B cell (primary cell): Measurements from ENCODE around the gene PLK2.
A peak's percentile ranks its signal among the peaks of the same experiment; 100 is the strongest.

ENCODE experiments used
- EZH2 ChIP-seq: IDR thresholded peaks from 2 replicates; pipeline ENCODE4 v1.6.1; 2012; ENCODE audit warnings: borderline replicate concordance, low read depth, mild to moderate bottlenecking, moderate library complexity, low read length; ENCODE audit not compliant: insufficient read depth, poor library complexity, severe bottlenecking
- TF ChIP-seq, protein P1 (sequence below): fragments of 200-600 bp; IDR thresholded peaks from one replicate; pipeline ENCODE4 v1.8.0; 2022; ENCODE audit warnings: antibody characterized with exemption, mild to moderate bottlenecking

DNA sequence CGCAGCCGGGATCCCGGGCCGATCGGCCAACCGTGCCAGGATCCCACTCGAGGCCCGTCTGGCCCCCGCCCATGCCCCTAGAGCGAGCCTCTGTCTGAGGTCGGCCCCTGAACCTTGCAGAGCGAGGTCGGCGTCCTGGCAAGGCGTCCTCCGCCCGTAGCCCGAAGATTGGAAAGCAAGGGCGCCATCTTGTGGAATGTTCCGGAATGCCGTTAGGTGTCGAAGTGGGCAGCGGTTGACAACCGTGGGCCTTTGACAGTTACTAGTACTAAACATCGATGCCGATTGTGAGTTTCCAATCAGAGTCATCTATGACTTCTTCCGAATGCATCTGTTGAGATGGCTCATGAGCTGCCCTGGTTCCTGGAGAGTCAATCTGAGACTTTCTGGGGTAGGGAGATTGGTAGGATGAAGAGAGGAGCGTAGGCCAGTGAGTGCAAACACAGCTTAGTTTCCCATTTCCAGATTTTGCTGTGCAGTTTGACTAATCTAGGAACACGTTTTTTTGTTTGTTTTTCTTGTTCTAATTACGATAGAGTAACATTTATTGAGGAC, 923 bp upstream of the PLK2 start:
- no peak for TF ChIP-seq EZH2
- TF ChIP-seq, protein P1, sequence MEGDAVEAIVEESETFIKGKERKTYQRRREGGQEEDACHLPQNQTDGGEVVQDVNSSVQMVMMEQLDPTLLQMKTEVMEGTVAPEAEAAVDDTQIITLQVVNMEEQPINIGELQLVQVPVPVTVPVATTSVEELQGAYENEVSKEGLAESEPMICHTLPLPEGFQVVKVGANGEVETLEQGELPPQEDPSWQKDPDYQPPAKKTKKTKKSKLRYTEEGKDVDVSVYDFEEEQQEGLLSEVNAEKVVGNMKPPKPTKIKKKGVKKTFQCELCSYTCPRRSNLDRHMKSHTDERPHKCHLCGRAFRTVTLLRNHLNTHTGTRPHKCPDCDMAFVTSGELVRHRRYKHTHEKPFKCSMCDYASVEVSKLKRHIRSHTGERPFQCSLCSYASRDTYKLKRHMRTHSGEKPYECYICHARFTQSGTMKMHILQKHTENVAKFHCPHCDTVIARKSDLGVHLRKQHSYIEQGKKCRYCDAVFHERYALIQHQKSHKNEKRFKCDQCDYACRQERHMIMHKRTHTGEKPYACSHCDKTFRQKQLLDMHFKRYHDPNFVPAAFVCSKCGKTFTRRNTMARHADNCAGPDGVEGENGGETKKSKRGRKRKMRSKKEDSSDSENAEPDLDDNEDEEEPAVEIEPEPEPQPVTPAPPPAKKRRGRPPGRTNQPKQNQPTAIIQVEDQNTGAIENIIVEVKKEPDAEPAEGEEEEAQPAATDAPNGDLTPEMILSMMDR = peak; percentile 83
